ENCODE data around the gene POLR1G. TPM values are rescaled to one million over a fixed set of nuclear protein-coding genes. Genes with fewer than 3 reads are reported as not detected.

Gene POLR1G
- total RNA-seq, 1 experiment from 2014 or later: 30.5 TPM

GRCh38 chr19:45362291-45362690, 44.2 kb upstream of the POLR1G start:
- ATAC-seq (no peak), DNase-seq (ENCODE audit: low read depth, low spot score) (no peak)
- ChIA-PET POLR2A (no interaction called here), CTCF (no interaction called here), RAD21 (ENCODE audit: low non-redundant PET in 1 of 2, low total read pairs in 2 of 2, uncharacterized antibody in 2 of 2, unreplicated experiment in 2 of 2) (no interaction called here)
- Histone ChIP-seq H3K36me3 (ENCODE audit: control insufficient read depth in 1 of 2, insufficient read depth in 2 of 2, low read length in 2 of 2) (peaks cover 4 to 14% of the 10 kb centered on the region in 2 experiments; a peak in 3 of 4 replicates), H3K27ac (ENCODE audit: low read depth, low read length) (no peak overlapping the region), H3K4me1 (ENCODE audit: control insufficient read depth in 1 of 2, insufficient read depth in 2 of 2, low read length in 2 of 2) (no peaks in the 10 kb centered on the region), H3K9me3 (ENCODE audit: control insufficient read depth in 1 of 2, insufficient read depth in 1 of 2, low read depth in 1 of 2, low read length in 2 of 2) (no peaks in the 10 kb centered on the region), H3K27me3 (ENCODE audit: insufficient read depth, low read length) (no peaks in the 10 kb centered on the region), H3K9me2 (ENCODE audit: insufficient read depth) (no peaks in the 10 kb centered on the region), H4K20me1 (ENCODE audit: insufficient read depth) (no peaks in the 10 kb centered on the region), H2AFZ (ENCODE audit: low read depth, low read length, poor library complexity, severe bottlenecking) (no peak overlapping the region), H3K4me3 (replicated peaks in 1 of 2; ENCODE audit: low read depth in 1 of 2, low read length in 2 of 2) (no peak overlapping the region), H3K9ac (ENCODE audit: low read length) (no peak overlapping the region), H3K79me2 (ENCODE audit: insufficient read depth, low read length) (no peaks in the 10 kb centered on the region), H3K4me2 (ENCODE audit: low read length) (no peak overlapping the region)
- TF ChIP-seq JUND (IDR thresholded peaks at IDR 0.05): no peak
- no TSS peak for BruUV-seq (replicated peaks)
- intact Hi-C loops (cut with micrococcal nuclease): no loop called here

- no peak for ATAC-seq
- CTCF ChIA-PET: no interaction called here
These were observed 42.5 kb upstream of the POLR1G start for GRCh38 chr19:45363861-45364459.

GRCh38 chr19:45364696-45365095, 41.7 kb upstream of the POLR1G start:
- Histone ChIP-seq H4K20me1 (ENCODE audit: insufficient read depth) (no peaks in the 10 kb centered on the region), H3K9me3 (ENCODE audit: control insufficient read depth in 1 of 2, insufficient read depth in 1 of 2, low read depth in 1 of 2, low read length in 2 of 2) (no peaks in the 10 kb centered on the region), H3K9ac (ENCODE audit: low read length) (no peak overlapping the region), H3K79me2 (ENCODE audit: insufficient read depth, low read length) (peaks cover 15% of the 10 kb centered on the region; the same call in 1 of the 2 replicates), H3K36me3 (ENCODE audit: control insufficient read depth in 1 of 2, insufficient read depth in 2 of 2, low read length in 2 of 2) (peaks cover 4 to 16% of the 10 kb centered on the region in 2 experiments; a peak in 3 of 4 replicates), H3K4me2 (ENCODE audit: low read length) (no peak overlapping the region), H3K9me2 (ENCODE audit: insufficient read depth) (no peaks in the 10 kb centered on the region), H3K4me3 (replicated peaks in 1 of 2; ENCODE audit: low read depth in 1 of 2, low read length in 2 of 2) (no peak overlapping the region), H3K4me1 (ENCODE audit: control insufficient read depth in 1 of 2, insufficient read depth in 2 of 2, low read length in 2 of 2) (peaks cover 0 to 12% of the 10 kb centered on the region in 2 experiments; a peak in 2 of 4 replicates), H3K27ac (ENCODE audit: low read depth, low read length) (no peak overlapping the region), H2AFZ (ENCODE audit: low read depth, low read length, poor library complexity, severe bottlenecking) (no peak overlapping the region), H3K27me3 (ENCODE audit: insufficient read depth, low read length) (no peaks in the 10 kb centered on the region)
- CTCF ChIA-PET: no interaction called here
- no peak for TF ChIP-seq POLR2AphosphoS5 (IDR thresholded peaks at IDR 0.05; ENCODE audit: low read depth, low read length)
- no peak for TF ChIP-seq JUND (IDR thresholded peaks at IDR 0.05)
- TF ChIP-seq POLR2A (IDR thresholded peaks at IDR 0.05; ENCODE audit: borderline replicate concordance, extremely low read depth, insufficient read depth, insufficient read length): no peak
- no peak for TF ChIP-seq CBX3 (IDR thresholded peaks at IDR 0.05; ENCODE audit: low read depth)
- no peak for TF ChIP-seq CEBPB (IDR thresholded peaks at IDR 0.05; ENCODE audit: low read depth)
- TF ChIP-seq EGR1 (IDR thresholded peaks at IDR 0.05; ENCODE audit: low read depth): no peak
- TF ChIP-seq EZH2 (IDR thresholded peaks at IDR 0.05): no peak
- TF ChIP-seq ATF3 (IDR thresholded peaks at IDR 0.05): no peak
- TF ChIP-seq SIN3A (IDR thresholded peaks at IDR 0.05; ENCODE audit: low read depth): no peak
- no peak for TF ChIP-seq SP1 (IDR thresholded peaks at IDR 0.05; ENCODE audit: low read depth)
- TF ChIP-seq ELF1 (IDR thresholded peaks at IDR 0.05; ENCODE audit: borderline replicate concordance, low read depth): no peak
- no peak for TF ChIP-seq CTCF (IDR thresholded peaks at IDR 0.05 in 2 of 3, conservative IDR thresholded peaks at IDR 0.05 in 1 of 3; ENCODE audit: borderline replicate concordance in 1 of 3, insufficient read depth in 1 of 3, low read depth in 2 of 3, low read length in 2 of 3)
- POLR2A ChIA-PET: no interaction called here
- no TSS peak for BruUV-seq (replicated peaks)
- intact Hi-C loops (cut with micrococcal nuclease): no loop called here
- ATAC-seq (no peak), DNase-seq (ENCODE audit: low read depth, low spot score) (no peak)
- RAD21 ChIA-PET (ENCODE audit: low non-redundant PET in 1 of 2, low total read pairs in 2 of 2, uncharacterized antibody in 2 of 2, unreplicated experiment in 2 of 2): no interaction called here

More at GRCh38 chr19:45363861-45364459, 42.5 kb upstream of the POLR1G start:
- TF ChIP-seq EGR1 (IDR thresholded peaks at IDR 0.05; ENCODE audit: low read depth): no peak
- no peak overlapping the region for H3K4me2 ChIP-seq (ENCODE audit: low read length)
- no peak overlapping the region for H2AFZ ChIP-seq (ENCODE audit: low read depth, low read length, poor library complexity, severe bottlenecking)
- H4K20me1 ChIP-seq (ENCODE audit: insufficient read depth): no peaks in the 10 kb centered on the region
- H3K79me2 ChIP-seq (ENCODE audit: insufficient read depth, low read length): peaks cover 9% of the 10 kb centered on the region; the same call in 1 of the 2 replicates
- no peaks in the 10 kb centered on the region for H3K27me3 ChIP-seq (ENCODE audit: insufficient read depth, low read length)
- H3K36me3 ChIP-seq (ENCODE audit: control insufficient read depth in 1 of 2, insufficient read depth in 2 of 2, low read length in 2 of 2): peaks cover 4 to 16% of the 10 kb centered on the region in 2 experiments; a peak in 3 of 4 replicates
- intact Hi-C loops (cut with micrococcal nuclease): no loop called here
- H3K9me2 ChIP-seq (ENCODE audit: insufficient read depth): no peaks in the 10 kb centered on the region
- no peak overlapping the region for H3K27ac ChIP-seq (ENCODE audit: low read depth, low read length)
- no TSS peak for BruUV-seq (replicated peaks)
- H3K9me3 ChIP-seq (ENCODE audit: control insufficient read depth in 1 of 2, insufficient read depth in 1 of 2, low read depth in 1 of 2, low read length in 2 of 2): no peaks in the 10 kb centered on the region
- peaks cover 0 to 4% of the 10 kb centered on the region in 2 experiments; a peak in 1 of 4 replicates for H3K4me1 ChIP-seq (ENCODE audit: control insufficient read depth in 1 of 2, insufficient read depth in 2 of 2, low read length in 2 of 2)
- no peak overlapping the region for H3K9ac ChIP-seq (ENCODE audit: low read length)
- ChIA-PET POLR2A (no interaction called here), RAD21 (ENCODE audit: low non-redundant PET in 1 of 2, low total read pairs in 2 of 2, uncharacterized antibody in 2 of 2, unreplicated experiment in 2 of 2) (no interaction called here)
- DNase-seq (ENCODE audit: low read depth, low spot score): no peak
- H3K4me3 ChIP-seq (replicated peaks in 1 of 2; ENCODE audit: low read depth in 1 of 2, low read length in 2 of 2): no peak overlapping the region

Data from HCT116 (cell line).